IPS-NIHi11 (cell line): Measurements from ENCODE around the gene BAIAP2L1.

Experiments
- DNase-seq: peaks from one replicate; pipeline ENCODE4 v3.0.0; 2012; ENCODE audit warnings: mixed read lengths, low spot score

BAIAP2L1 gene

GRCh38 chr7:98276241-98276761, 124.6 kb downstream of the BAIAP2L1 start:
- DNase-seq = no peak

GRCh38 chr7:98267303-98267702, 133.6 kb downstream of the BAIAP2L1 start:
- no peak for DNase-seq

- DNase-seq = no peak
These were observed 134.1 kb downstream of the BAIAP2L1 start for GRCh38 chr7:98266840-98267239.

GRCh38 chr7:98265841-98266271, 135.0 kb downstream of the BAIAP2L1 start:
- DNase-seq = no peak

- DNase-seq = no peak
These were observed 143.2 kb downstream of the BAIAP2L1 start for GRCh38 chr7:98257701-98258100.

- DNase-seq = no peak
These were observed 144.5 kb downstream of the BAIAP2L1 start for GRCh38 chr7:98256431-98256830.

- no peak for DNase-seq
These were observed 145.8 kb downstream of the BAIAP2L1 start for GRCh38 chr7:98254951-98255610.

- DNase-seq = no peak
These were observed 146.4 kb downstream of the BAIAP2L1 start for GRCh38 chr7:98254516-98254915.

- no peak for DNase-seq
These were observed 148.3 kb downstream of the BAIAP2L1 start for GRCh38 chr7:98252425-98253054.

GRCh38 chr7:98251601-98252424, 149.1 kb downstream of the BAIAP2L1 start, which contains the start of gene TECPR1:
TSS of gene TECPR1 (minus strand) at chr7:98252232. CDS start at chr7:98246146, 6,086 bp downstream.
- peak; percentile 100 for DNase-seq

GRCh38 chr7:98251231-98251600, 149.7 kb downstream of the BAIAP2L1 start:
- no peak for DNase-seq

- peak; percentile 33 for DNase-seq
These were observed 150.1 kb downstream of the BAIAP2L1 start for GRCh38 chr7:98250789-98251188.

GRCh38 chr7:98249106-98249505, 151.8 kb downstream of the BAIAP2L1 start:
- no peak for DNase-seq

- no peak for DNase-seq
These were observed 152.7 kb downstream of the BAIAP2L1 start for GRCh38 chr7:98248156-98248555.

GRCh38 chr7:98244871-98245270, 156.0 kb downstream of the BAIAP2L1 start:
- DNase-seq = no peak

GRCh38 chr7:98242934-98243333, 158.0 kb downstream of the BAIAP2L1 start:
- DNase-seq = no peak

GRCh38 chr7:98242342-98242741, 158.5 kb downstream of the BAIAP2L1 start:
- DNase-seq = no peak

GRCh38 chr7:98241674-98242241, 159.1 kb downstream of the BAIAP2L1 start:
- no peak for DNase-seq
